Measurements from ENCODE around the gene DPH5.

Gene DPH5

DNA sequence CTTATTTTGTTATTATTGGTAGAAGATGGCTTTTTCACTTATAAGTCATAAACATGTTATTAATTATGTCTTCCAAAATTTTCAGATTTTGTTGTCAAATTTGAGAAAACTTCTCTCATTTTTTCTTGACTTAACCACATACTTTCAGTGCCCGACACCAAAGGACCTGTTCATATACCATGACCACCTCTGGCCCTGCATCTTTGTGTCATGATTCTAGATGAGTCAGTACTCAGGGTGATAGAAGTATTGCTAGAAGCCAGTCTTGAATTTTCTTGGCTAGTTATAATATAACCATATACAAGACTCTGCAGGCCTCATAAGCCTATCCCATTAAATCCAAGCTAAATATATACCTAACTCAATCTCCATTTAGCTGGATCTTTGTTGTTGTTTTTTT, 35.4 kb upstream of the DPH5 start:
- no CpG with 5 or more reads among the region's 1 CpG for WGBS (ENCODE audit: extremely low coverage, insufficient coverage, insufficient read length)

DNA sequence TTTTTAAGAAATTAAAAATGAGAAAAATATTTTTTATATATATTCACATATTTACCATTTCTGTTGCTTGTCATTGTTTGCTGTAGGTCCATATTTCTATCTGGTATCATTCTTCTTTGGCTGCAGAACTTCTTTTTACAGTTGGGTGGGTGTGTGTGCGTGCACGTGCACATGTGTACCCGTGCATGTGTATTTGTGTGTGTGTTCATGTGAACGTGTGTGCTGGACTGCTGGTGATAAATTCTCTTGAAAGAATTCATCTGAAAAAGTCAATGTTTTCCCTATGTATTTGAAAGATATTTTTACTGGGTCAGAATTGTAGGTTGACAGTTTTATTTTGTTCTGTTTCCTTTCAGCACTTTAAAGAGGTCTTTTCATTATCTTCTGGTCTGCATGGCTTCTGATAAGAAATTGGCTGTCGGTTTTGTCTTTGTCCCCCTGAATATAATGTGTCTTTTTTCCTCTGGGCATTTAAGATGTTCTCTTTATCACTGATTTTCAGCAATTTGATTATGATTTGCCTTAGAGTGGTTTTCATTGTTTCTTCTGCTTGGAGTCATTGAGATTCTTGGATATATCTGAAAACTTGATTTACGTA, 34.5 kb upstream of the DPH5 start:
- Histone ChIP-seq H3K79me1 (ENCODE audit: low read length) (no peaks in the 10 kb centered on the region), H2AK5ac (ENCODE audit: low read length) (no peak overlapping the region), H3K4me3 (ENCODE audit: low read depth, low read length) (no peak overlapping the region), H2BK12ac (ENCODE audit: low read length) (no peak overlapping the region), H2BK5ac (ENCODE audit: low read depth, low read length, poor library complexity) (no peak overlapping the region), H3K18ac (ENCODE audit: low read length) (no peak overlapping the region), H3K36me3 (ENCODE audit: control insufficient read depth in 1 of 2, insufficient read depth in 2 of 2, low read length in 2 of 2) (no peaks in the 10 kb centered on the region), H3K14ac (ENCODE audit: low read length) (no peak overlapping the region), H3K79me2 (ENCODE audit: control insufficient read depth, insufficient read depth, low read length, poor library complexity) (no peaks in the 10 kb centered on the region), H3K23ac (ENCODE audit: low read length) (no peak overlapping the region), H3K27me3 (ENCODE audit: insufficient read depth, low read length) (no peaks in the 10 kb centered on the region), H4K12ac (ENCODE audit: low read depth, low read length) (no peak overlapping the region), H4K8ac (ENCODE audit: low read depth, low read length) (no peak overlapping the region), H3K4me2 (ENCODE audit: low read length) (no peak overlapping the region), H3K4ac (ENCODE audit: low read depth, low read length) (no peak overlapping the region), H3K27ac (ENCODE audit: low read depth, low read length) (no peak overlapping the region), H3K9ac (ENCODE audit: low read length) (no peak overlapping the region), H3K9me3 (ENCODE audit: insufficient read depth, low read depth, low read length) (no peaks in the 10 kb centered on the region), H3K4me1 (ENCODE audit: control insufficient read depth in 1 of 2, insufficient read depth in 2 of 2, low read length in 2 of 2) (no peaks in the 10 kb centered on the region), H2AFZ (ENCODE audit: insufficient read depth, low read length, poor library complexity) (no peak overlapping the region), H4K91ac (ENCODE audit: low read depth, low read length) (no peak overlapping the region), H2BK120ac (ENCODE audit: insufficient read depth, low read length, poor library complexity) (no peak overlapping the region)
- no CpG with 5 or more reads among the region's 6 CpGs for WGBS (ENCODE audit: extremely low coverage, insufficient coverage, insufficient read length)
- DNase-seq: no peak

More for the DNA sequence above, 35.4 kb upstream of the DPH5 start:
- Histone ChIP-seq H3K4ac (ENCODE audit: low read depth, low read length) (no peak overlapping the region), H3K9ac (ENCODE audit: low read length) (no peak overlapping the region), H3K18ac (ENCODE audit: low read length) (no peak overlapping the region), H3K36me3 (ENCODE audit: control insufficient read depth in 1 of 2, insufficient read depth in 2 of 2, low read length in 2 of 2) (no peaks in the 10 kb centered on the region), H2BK12ac (ENCODE audit: low read length) (no peak overlapping the region), H3K27me3 (ENCODE audit: insufficient read depth, low read length) (no peaks in the 10 kb centered on the region), H2BK120ac (ENCODE audit: insufficient read depth, low read length, poor library complexity) (no peak overlapping the region), H3K79me1 (ENCODE audit: low read length) (no peaks in the 10 kb centered on the region), H3K79me2 (ENCODE audit: control insufficient read depth, insufficient read depth, low read length, poor library complexity) (no peaks in the 10 kb centered on the region), H2AFZ (ENCODE audit: insufficient read depth, low read length, poor library complexity) (no peak overlapping the region), H3K4me2 (ENCODE audit: low read length) (no peak overlapping the region), H3K23ac (ENCODE audit: low read length) (no peak overlapping the region), H3K4me1 (ENCODE audit: control insufficient read depth in 1 of 2, insufficient read depth in 2 of 2, low read length in 2 of 2) (no peaks in the 10 kb centered on the region), H4K91ac (ENCODE audit: low read depth, low read length) (no peak overlapping the region), H3K9me3 (ENCODE audit: insufficient read depth, low read depth, low read length) (no peaks in the 10 kb centered on the region), H4K8ac (ENCODE audit: low read depth, low read length) (no peak overlapping the region), H4K12ac (ENCODE audit: low read depth, low read length) (no peak overlapping the region), H3K4me3 (ENCODE audit: low read depth, low read length) (no peak overlapping the region), H2AK5ac (ENCODE audit: low read length) (no peak overlapping the region), H3K27ac (ENCODE audit: low read depth, low read length) (no peak overlapping the region), H3K14ac (ENCODE audit: low read length) (no peak overlapping the region), H2BK5ac (ENCODE audit: low read depth, low read length, poor library complexity) (no peak overlapping the region)
- no peak for DNase-seq

DNA sequence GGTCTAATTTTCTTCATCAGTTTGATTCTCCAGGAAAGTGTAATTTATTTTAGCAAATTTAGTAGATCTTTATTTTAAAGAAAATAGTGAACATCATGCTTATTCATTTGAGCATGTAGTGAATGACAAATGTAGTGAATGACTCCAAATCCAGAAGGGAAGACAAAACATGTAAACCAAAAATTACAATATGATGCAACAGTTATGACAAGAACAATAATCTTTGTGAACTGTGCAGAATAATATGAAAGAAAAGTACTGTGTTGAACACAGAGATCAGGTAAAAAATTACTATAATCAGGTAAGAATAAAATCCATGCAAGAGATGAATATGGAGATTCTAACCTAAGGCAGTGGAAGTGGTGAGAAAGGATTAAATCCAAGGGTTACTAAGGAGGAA, 30.0 kb upstream of the DPH5 start:
- peak in 1 of 2 donors; percentile 4 for DNase-seq
- H3K4ac ChIP-seq (ENCODE audit: low read depth, low read length): no peak overlapping the region
- no peak overlapping the region for H3K23ac ChIP-seq (ENCODE audit: low read length)
- no peak overlapping the region for H2BK12ac ChIP-seq (ENCODE audit: low read length)
- H2AFZ ChIP-seq (ENCODE audit: insufficient read depth, low read length, poor library complexity): no peak overlapping the region
- no peak overlapping the region for H3K18ac ChIP-seq (ENCODE audit: low read length)
- no peak overlapping the region for H4K8ac ChIP-seq (ENCODE audit: low read depth, low read length)
- no peak overlapping the region for H3K4me3 ChIP-seq (ENCODE audit: low read depth, low read length)
- H2BK120ac ChIP-seq (ENCODE audit: insufficient read depth, low read length, poor library complexity): no peak overlapping the region
- no peak overlapping the region for H3K4me2 ChIP-seq (ENCODE audit: low read length)
- H4K91ac ChIP-seq (ENCODE audit: low read depth, low read length): no peak overlapping the region
- H4K12ac ChIP-seq (ENCODE audit: low read depth, low read length): no peak overlapping the region
- no peak overlapping the region for H3K27ac ChIP-seq (ENCODE audit: low read depth, low read length)
- no peaks in the 10 kb centered on the region for H3K79me2 ChIP-seq (ENCODE audit: control insufficient read depth, insufficient read depth, low read length, poor library complexity)
- H3K9ac ChIP-seq (ENCODE audit: low read length): no peak overlapping the region
- no peaks in the 10 kb centered on the region for H3K79me1 ChIP-seq (ENCODE audit: low read length)
- no peak overlapping the region for H2BK5ac ChIP-seq (ENCODE audit: low read depth, low read length, poor library complexity)
- no peaks in the 10 kb centered on the region for H3K9me3 ChIP-seq (ENCODE audit: insufficient read depth, low read depth, low read length)
- no peaks in the 10 kb centered on the region for H3K27me3 ChIP-seq (ENCODE audit: insufficient read depth, low read length)
- H2AK5ac ChIP-seq (ENCODE audit: low read length): no peak overlapping the region
- H3K36me3 ChIP-seq (ENCODE audit: control insufficient read depth in 1 of 2, insufficient read depth in 2 of 2, low read length in 2 of 2): no peaks in the 10 kb centered on the region
- H3K4me1 ChIP-seq (ENCODE audit: control insufficient read depth in 1 of 2, insufficient read depth in 2 of 2, low read length in 2 of 2): no peaks in the 10 kb centered on the region
- H3K14ac ChIP-seq (ENCODE audit: low read length): no peak overlapping the region

DNA sequence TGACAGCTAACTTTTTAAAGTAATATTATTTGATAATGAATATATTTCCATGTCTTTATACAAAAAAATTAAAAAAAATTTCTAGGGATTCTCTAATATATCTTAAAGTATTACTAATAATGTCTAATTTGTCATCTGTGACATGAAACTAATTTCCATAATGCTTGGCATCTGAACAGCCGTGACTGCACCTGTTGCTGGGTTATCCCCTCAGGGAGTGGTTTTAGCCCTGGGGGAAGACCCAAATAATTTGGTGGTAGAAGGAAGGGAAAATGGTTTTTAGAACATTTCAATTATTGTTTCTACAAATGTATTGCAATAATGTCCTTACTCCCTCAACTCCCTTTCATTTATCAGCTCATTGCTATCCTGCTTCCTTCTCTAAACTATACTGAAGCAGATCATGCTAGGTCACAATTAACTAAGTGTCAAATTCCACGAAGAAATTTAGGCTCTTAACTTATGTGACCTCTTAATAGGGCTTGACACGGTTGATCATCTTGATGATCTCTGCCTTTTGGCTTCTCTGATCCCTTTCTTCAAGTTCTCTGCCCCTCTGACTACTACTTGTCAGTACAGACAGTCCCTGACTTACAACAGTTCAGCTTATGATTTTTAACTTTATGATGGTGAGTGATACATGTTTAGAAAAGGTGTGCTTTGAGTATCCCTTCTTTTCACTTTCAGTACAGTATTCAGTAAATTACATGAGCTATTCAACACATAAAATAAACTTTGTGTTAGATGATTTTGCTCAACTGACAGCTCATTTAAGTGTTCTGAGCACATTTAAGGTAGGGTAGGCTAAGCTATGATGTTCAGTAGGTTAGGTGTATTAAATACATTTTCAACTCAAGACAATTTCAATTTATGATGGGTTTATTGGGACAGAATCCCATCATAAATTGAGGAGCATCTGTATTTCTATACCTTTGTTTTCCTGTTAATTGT, 26.4 kb upstream of the DPH5 start:
- no peak overlapping the region for H2AK5ac ChIP-seq (ENCODE audit: low read length)

More for the DNA sequence above, 26.4 kb upstream of the DPH5 start:
- Histone ChIP-seq H3K27ac (ENCODE audit: low read depth, low read length) (no peak overlapping the region), H3K4ac (ENCODE audit: low read depth, low read length) (no peak overlapping the region), H3K4me2 (ENCODE audit: low read length) (no peak overlapping the region), H3K14ac (ENCODE audit: low read length) (no peak overlapping the region), H4K12ac (ENCODE audit: low read depth, low read length) (no peak overlapping the region), H4K8ac (ENCODE audit: low read depth, low read length) (no peak overlapping the region), H2AFZ (ENCODE audit: insufficient read depth, low read length, poor library complexity) (no peak overlapping the region), H3K9me3 (ENCODE audit: insufficient read depth, low read depth, low read length) (no peaks in the 10 kb centered on the region), H3K23ac (ENCODE audit: low read length) (no peak overlapping the region), H3K36me3 (ENCODE audit: control insufficient read depth in 1 of 2, insufficient read depth in 2 of 2, low read length in 2 of 2) (no peaks in the 10 kb centered on the region), H4K91ac (ENCODE audit: low read depth, low read length) (no peak overlapping the region), H2BK12ac (ENCODE audit: low read length) (no peak overlapping the region), H3K9ac (ENCODE audit: low read length) (no peak overlapping the region), H3K27me3 (ENCODE audit: insufficient read depth, low read length) (no peaks in the 10 kb centered on the region), H2BK5ac (ENCODE audit: low read depth, low read length, poor library complexity) (no peak overlapping the region), H3K18ac (ENCODE audit: low read length) (no peak overlapping the region), H2BK120ac (ENCODE audit: insufficient read depth, low read length, poor library complexity) (no peak overlapping the region), H3K79me2 (ENCODE audit: control insufficient read depth, insufficient read depth, low read length, poor library complexity) (no peaks in the 10 kb centered on the region), H3K4me3 (ENCODE audit: low read depth, low read length) (no peak overlapping the region), H3K4me1 (ENCODE audit: control insufficient read depth in 1 of 2, insufficient read depth in 2 of 2, low read length in 2 of 2) (no peaks in the 10 kb centered on the region), H3K79me1 (ENCODE audit: low read length) (no peaks in the 10 kb centered on the region)
- no peak for DNase-seq
- WGBS (ENCODE audit: extremely low coverage, insufficient coverage, insufficient read length): no CpG with 5 or more reads among the region's 3 CpGs
